Germinal center (tissue), 1 donor: ENCODE data around the gene BICD2.

Experiments used
- DNase-seq: peaks from one replicate; pipeline ENCODE4 v3.0.0; 2012; ENCODE audit warnings: mixed read lengths, low spot score

The BICD2 gene

DNA sequence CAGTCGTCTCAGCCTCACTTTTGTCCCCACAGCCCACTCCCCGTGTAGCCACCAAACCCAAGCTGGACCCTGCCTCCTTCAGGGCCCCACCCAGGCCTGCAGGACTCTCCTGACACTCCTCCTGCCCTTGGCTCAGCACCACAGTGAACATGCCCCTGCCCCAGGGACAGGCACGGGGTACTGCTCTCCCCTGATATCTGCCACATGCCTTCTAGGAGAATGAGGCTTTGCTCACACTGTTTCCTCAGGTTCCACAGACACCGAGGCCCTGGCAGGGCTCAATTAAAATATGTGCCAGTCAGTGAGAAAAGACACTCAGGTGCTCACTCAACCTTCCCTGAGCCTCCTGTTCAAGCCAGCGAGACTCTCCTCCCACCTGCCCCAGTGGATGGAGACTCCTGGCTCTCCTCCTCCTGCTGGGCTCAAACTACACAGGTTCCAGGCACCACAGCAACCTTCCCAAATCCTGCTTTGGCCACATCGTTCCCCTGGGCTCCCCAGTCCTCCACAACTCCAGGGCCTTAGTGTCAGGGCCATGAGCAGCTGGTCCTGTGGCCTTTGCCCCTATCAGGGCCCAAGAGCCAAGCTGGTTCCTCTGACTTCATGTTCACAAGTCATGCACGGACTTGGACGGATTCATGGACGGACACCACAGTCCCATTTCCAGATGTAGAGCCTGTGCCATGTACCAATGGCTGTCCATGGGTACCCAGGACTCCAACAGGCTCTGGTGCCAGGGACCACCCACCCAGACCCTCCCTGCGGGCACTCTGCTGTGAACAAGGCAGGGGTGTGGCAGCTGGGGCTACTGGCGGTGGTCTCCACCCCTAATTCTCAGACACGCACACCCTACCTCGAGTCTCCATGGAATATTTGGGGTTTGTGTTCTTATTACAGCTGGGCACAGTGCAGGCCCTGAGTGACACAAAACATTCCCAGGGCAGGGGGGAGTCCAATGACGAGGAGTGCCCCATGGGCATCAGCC lies 36.6 kb downstream of the BICD2 start:
- DNase-seq: no peak

DNA sequence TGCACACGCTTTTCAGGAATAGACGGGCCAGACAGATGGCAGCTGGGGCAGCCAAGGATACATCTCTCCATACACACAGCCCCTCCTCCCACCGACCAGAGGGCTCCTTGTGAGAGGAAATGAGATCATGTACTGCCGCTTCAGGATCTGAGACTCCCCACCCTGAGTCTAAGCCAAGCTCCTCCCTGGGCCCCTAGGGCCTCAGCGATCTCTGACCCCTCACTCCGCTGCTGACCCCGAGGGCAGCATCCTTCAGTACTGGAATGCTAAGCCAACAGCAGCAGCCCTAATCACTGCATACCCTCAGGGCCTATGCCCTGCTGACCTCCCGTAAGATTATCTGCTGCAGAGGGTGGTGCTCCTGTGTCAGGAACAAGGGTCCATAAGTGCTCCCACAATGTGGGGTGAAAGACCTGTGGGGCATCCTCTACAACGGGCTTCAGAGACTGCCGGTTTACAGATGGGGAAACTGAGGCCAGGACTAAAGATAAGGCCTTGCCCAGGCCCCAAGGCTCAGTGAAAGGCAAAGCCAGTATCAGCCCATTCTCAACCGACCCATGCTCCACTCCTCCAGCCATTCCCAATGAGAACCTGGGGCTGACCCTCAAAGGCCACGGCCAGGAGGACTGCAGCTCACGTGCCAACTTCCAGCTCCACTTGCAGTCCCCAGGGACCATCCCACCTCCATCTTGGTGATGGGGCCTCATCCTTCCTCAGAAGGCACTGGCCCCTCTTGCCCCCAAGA lies 37.5 kb downstream of the BICD2 start:
- no peak for DNase-seq

GRCh38 chr9:92726348-92726747 lies 38.3 kb downstream of the BICD2 start:
- no peak for DNase-seq

- DNase-seq: no peak
These were observed 38.9 kb downstream of the BICD2 start for GRCh38 chr9:92725766-92726165.

DNA sequence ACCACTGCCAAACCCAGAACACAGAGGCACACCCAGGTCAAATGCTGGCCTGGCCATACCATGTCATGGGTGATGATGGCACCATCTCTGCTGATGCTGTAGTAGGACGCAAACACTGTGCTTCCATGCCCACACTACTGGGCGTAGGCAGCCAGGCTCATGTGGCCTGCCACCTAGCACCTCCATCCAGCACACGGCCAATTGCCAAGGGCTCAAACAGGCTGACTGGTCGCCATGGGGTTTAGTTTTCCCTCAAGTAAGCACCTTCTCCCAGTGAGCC lies 39.4 kb downstream of the BICD2 start:
- DNase-seq: no peak

GRCh38 chr9:92724528-92725265 lies 39.9 kb downstream of the BICD2 start:
- DNase-seq: no peak

DNA sequence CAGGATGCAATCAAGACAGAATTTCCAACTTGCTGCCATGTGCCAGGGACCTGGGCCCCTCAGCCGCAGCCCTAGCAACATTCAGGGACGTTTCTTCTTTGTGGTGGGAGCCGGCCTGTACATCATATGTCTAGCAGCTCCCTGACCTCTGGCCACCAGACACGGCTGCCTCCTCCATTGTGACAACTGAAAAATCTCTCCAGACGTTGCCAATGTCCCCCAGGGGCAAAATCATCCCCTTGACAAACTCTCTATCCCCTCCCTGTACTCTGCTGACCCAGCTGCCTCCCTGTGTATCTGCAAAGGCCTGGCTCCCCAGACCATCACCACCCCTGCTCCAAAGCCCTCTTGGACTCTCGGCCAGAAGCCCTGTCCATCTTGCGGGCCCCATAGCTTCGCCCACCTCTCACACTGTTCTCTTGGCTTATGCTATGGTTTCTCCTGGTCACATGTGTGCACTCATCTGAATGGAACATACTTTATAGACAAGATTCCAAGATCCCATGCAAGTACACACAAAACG lies 40.8 kb downstream of the BICD2 start:
- DNase-seq: no peak

GRCh38 chr9:92723299-92723625 lies 41.4 kb downstream of the BICD2 start:
- DNase-seq: no peak

DNA sequence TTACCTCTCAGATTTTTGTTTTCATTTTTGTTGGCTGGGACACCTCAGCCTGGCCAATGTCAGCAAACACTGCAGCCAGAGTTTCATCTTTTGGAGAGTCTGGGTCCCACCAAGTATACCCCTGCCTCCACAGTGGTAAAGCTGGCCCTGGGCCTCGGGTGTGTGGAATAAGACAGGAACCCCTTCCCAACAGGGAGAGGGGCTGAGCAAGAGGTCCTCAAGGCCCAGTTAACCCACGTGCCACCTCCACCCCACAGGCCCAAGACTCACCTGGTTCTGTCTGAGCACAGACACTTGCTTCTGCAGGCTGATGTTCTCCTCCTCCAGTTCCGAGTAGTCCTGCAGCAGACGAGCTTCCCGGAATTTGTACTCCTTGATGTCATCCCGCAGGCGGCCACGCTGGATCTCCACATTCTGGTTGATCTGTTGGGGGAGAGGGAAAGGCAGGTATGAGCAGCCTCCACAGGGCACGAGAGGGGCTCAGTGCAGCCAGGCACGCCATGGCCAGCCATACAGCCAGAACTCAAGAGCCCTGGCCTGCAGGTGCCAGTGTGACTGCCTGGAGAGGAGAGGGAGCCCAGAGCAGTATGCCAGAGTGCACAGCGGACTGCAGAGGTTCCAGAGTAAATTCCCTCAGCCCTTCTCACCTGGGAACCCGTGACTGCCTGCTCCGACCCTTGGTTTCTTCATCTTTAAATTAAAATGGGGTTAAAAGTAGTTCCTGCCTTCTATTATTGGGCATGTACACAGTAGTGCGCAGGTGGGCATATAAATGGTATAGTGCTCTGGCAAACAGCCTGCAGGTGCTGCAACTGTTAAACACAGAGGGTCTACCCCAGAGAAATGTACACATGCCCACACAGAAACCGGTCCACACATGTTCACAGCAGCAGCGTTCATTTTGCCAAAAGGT lies 42.0 kb downstream of the BICD2 start:
- peak; percentile 57 for DNase-seq

DNA sequence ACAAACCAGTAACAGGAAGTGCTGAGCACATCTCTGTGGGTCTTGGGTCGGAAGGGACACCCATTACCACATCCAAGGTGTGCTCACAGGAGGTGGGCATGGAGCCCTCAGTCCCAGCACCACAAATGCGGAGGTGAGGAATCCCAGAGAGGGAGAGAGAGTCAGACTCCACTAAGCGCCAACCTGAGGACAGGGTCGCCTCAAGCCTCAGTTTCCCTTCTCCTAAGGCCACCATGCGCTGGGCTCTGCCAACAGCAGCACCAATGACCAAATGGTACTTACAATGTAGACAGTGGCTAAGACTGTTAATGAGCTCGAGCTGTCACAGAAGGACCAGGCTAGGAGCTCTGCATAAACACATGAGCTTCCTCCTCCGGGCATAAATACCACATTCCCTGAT lies 43.1 kb downstream of the BICD2 start:
- DNase-seq: no peak

DNA sequence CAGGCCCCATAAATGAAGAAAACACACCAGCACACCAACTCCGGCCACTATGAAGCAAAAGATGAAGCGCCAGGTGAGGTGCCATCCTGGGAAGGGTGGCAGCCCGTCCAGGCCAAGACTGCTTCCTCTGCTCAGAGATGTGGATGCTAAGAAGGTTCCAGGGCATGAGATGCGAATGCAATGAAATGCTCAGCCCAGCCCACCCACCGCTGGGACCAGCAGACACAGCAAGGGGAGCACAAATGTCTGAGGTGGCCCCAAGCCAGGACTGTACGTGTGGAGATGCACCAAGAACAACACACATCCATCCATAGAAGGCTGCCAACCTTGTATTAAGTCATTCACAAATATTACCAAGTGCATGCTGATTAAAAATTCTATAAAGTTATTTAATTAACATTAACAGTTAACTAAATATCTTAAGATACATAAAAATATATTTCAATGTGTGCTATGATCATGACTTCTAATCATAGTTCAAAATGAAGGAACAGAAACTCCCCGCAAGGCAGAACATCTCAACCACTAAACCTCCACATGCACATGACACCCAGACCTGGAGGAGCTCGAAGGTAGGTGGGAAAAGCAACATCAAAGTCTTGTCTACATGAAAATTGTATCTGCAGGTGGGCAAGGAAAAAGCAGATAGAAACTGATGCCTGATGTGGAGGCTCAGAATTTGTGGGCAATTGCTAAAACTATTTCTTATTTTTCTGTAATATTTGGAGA lies 43.7 kb downstream of the BICD2 start:
- DNase-seq: peak; percentile 62

DNA sequence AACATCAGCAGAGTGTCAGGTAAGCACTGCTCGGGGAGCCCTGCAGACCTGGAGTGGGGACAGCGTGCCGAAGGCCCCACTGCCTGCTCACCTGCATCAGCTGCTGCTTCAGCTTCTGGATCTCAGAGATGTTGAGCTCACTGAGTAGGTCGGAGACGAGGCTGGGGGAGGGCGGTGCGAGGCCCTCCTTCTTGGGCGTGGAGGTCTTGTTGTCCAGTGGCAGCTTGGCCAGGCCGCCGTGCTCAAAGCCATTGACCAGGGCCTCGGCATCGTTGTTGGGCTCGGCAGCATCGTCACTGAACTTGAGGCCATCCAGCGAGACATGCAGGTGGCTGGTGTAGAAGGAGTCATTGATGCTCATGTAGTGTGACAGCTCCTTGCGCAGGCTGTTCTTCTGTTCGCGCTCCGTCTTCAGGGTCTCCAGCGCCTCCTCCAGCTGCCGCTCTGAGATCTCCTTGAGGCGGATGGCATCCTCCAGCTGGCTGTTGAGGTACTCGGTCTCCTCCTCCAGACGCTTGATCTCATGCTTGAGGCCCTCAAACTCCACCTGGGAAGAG lies 44.3 kb downstream of the BICD2 start:
- DNase-seq: no peak

GRCh38 chr9:92719028-92719647 lies 45.5 kb downstream of the BICD2 start:
- DNase-seq: no peak

GRCh38 chr9:92718086-92719001 lies 46.3 kb downstream of the BICD2 start:
- no peak for DNase-seq

DNA sequence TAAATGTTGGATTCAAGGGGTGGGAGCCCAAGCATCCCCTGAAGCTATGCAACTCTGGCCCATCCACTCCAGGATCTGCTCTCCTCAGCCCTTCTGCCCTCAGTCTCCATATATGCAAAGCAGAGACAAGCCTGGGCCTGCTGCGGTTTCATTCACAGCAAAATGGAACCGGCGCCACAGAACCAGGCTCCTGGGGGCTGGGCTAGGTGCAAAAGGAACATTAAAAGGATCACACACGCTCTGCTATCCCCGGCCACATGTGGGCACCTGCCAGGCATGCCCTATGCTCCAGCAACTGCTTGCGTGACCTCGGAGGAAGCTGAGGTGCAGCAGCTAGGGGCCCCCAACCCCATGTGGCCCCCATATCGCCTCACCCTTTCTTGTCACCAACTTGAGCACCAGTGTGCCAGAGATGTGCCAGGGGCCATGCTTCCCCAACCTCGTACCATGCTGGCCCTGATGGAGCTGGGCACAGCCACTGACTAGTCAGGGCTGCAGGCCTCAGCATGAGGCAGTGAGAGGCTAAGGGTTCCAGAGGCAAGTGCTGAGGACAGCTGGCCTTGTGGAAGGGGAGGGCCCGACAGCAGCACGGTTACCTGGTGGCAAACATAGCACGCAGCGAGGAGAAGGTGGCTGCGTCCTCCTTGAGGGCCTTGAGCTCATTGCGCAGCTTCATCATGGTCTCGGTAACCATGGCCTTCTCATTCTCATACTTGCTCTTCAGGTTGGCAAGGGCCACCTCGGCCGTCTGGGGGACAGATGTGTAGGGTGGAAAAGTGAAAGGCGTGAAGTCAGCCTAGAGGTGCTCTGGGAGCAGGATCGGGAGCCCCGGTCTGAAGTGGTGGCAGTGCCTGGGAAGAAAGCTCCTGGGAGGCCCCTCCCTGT lies 47.2 kb downstream of the BICD2 start:
- peak; percentile 57 for DNase-seq

DNA sequence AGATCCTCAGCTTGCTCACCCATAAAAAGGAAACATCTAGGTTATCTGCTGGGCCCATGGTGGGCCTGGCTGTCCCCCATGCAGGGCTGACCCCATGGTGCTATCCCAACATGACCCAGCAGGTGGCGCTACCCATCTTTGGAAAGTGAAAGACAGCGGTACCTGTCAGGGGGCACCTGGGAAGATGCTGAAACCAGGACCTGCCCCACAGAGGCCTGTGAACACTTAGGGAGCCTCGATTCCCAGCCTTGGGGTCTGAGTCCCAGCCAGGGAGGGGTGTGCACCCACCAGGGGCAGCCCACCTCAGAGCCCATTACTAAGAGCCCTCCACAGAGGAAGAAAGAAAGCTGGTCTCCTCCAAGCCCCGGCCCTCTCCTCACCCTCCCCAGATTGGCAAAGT lies 48.1 kb downstream of the BICD2 start:
- DNase-seq: peak; percentile 83

DNA sequence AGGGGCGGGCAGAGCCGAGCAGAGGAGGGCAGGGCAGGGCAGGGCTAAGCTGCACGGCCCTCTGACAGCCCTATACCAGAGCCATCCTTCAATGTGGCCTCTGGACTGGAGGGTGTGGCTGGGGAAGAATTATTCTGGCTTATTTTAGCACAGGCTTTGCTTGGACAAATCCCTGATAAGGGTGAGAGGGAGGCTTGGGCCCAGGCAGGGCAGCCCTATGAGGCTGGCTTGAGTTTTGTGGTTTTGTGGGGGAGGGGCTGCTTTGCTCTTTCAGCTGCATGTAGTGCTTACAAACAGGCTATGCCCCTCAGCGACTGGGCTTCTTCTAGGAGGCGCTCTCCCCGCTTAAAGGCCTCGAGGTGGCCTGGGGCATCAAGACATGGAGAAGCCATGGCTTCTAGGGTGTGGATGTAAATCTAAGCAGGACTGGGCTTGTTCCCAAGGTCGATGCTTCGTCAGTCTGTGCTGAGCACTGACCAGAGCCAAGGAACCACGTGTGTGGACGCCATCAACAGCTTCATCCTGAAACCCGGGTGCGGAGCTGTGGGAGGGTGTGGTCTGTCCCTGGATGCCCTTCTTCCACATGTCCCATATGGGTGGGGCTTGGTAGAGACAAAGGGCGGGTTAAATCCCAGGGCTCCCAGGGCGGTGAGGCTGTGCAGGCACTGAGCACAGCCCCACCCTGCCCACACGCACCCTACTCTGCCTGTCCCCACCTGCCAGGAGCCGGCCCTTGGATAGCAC lies 49.0 kb downstream of the BICD2 start:
- no peak for DNase-seq
